GM12891 (cell line): ENCODE results near the gene MEX3B.

Source experiments
- PAX5 ChIP-seq: IDR thresholded peaks from 2 replicates; pipeline ENCODE4 v1.6.1; 2011; ENCODE audit warnings: low read length, moderate library complexity, mild to moderate bottlenecking; ENCODE audit not compliant: insufficient read depth, severe bottlenecking
- POLR2A ChIP-seq: IDR thresholded peaks from 2 replicates; pipeline ENCODE4 v1.6.1; 2011; ENCODE audit warnings: low read depth, low read length, control low read depth
- POLR2AphosphoS5 ChIP-seq: IDR thresholded peaks from 2 replicates; pipeline ENCODE4 v1.6.1; 2011; ENCODE audit warnings: low read depth, low read length, control low read depth
- POU2F2 ChIP-seq: IDR thresholded peaks from 2 replicates; pipeline ENCODE4 v1.6.1; 2011; ENCODE audit warnings: low read depth, mild to moderate bottlenecking, control low read depth, low read length, moderate library complexity
- TAF1 ChIP-seq: IDR thresholded peaks from 2 replicates; pipeline ENCODE4 v1.6.1; 2011; ENCODE audit warnings: low read depth, low read length, control low read depth

GRCh38 chr15:82005239-82005638 is 40.6 kb downstream of the MEX3B start:
- TF ChIP-seq POLR2A: no peak
- no peak for TF ChIP-seq POLR2AphosphoS5
- no peak for TF ChIP-seq TAF1
- no peak for TF ChIP-seq POU2F2
- no peak for TF ChIP-seq PAX5
